SH-SY5Y (cell line): Measurements from ENCODE around the gene WNT5A.

Experiments
- GATA2 ChIP-seq: IDR thresholded peaks from 2 replicates; pipeline ENCODE4 v1.6.1; 2011; ENCODE audit warnings: mild to moderate bottlenecking, low read depth, low read length
- GATA3 ChIP-seq: IDR thresholded peaks from 2 replicates; pipeline ENCODE4 v1.6.1; 2011; ENCODE audit warnings: low read depth, mild to moderate bottlenecking, low read length, moderate library complexity

DNA sequence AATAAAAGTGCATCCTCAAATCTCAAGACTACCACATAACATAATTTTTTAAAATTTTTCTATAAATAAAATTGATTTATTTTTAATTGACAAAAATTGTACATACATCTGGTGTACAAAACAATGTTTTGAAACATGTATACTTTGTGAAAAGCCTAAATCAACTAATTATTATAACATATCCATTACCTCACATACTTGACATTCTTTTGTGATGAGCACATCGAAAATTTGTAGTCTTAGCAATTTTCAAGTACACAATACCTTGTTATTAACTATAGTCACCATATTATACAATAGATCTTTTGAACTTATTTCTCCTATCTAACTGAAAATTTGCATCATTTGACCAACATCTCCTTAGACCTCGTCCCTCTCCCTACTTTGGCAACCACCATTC, 7.9 kb upstream of the WNT5A start:
- TF ChIP-seq GATA3 (no peak), GATA2 (no peak)
